ENCODE measurements around the gene DCUN1D2.
"Not testable (repeated sequence)": the region's sequence is repeated elsewhere in the genome, so short reads cannot be mapped to it uniquely, and the experiment has no call there.

The DCUN1D2 gene

DNA sequence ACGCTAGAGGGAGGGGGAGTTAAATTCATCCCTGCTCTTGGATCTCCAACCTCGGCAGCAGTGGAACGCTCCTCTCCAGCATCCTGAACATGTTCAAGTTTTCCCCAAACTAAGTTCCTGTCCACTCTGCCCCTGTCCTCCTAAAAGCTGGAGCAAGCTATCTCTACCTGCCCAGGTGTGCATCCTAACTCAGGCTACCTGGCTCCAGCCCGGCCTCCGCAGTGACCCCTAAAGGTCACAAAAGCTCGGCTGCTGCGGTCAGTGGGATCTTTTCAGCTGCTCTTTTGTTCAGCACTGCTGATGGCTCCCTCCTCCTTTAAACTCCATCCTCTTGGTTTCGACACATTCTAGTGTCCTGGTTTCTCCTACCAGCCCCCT is 1.4 kb downstream of the DCUN1D2 start:
- no peak for DNase-seq

DNA sequence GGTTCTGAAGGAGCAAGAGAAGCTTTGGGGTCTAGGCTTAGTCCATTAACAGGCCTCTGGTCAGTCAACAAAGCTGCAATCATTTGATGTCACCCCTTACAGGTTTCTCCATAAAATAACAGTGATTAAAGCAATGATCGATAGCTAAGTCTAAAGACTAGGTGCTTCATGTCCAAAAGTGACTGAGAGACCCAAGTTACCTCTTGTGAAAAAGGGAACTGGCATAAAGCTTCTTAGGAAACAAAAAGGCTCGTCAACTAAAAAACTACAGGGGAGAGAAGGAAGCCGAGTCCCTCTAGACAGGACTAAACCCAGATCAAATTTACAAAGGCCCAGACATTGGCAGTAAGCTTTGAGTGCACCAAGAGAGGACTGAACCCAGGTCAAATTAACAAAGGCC is 2.2 kb downstream of the DCUN1D2 start:
- DNase-seq = no peak

DNA sequence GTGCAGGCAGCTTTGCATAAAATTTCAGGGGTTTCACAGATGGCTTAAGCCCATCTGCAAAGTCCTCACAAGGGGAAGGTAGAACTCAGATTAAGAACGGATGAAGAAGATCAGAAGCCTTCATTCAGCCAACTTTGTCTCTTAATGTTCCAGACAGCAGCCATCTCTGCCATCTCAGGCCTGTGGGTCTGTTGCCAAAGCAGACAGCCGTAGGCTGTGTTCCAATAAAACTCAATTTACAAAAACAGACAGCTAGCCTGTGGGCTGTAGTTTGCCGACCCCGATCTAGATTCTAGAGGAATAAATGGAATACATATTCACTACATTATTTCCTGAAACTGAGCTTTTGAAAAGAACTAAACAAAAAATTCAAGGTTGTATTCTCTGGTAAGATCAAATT is 3.8 kb downstream of the DCUN1D2 start:
- no peak for DNase-seq

DNA sequence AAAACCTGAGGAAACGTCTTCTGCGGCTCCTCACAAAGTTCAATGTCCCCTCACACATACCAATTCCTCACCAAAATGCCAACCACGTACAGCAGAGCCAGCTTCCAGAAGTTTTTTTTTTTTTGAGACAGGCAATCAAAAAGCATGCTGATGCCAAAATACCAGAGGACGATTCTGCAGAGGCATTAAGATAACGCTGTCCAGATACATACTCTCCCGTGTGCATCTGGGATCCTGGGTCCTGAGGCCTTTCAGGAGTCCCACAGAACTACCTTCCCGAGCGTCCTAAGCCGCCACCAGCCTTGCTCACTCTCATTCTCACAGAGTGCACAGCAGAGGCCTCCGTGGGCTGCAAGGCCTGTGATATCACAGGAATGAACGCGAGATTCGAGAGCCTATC is 5.0 kb downstream of the DCUN1D2 start:
- no peak for DNase-seq

DNA sequence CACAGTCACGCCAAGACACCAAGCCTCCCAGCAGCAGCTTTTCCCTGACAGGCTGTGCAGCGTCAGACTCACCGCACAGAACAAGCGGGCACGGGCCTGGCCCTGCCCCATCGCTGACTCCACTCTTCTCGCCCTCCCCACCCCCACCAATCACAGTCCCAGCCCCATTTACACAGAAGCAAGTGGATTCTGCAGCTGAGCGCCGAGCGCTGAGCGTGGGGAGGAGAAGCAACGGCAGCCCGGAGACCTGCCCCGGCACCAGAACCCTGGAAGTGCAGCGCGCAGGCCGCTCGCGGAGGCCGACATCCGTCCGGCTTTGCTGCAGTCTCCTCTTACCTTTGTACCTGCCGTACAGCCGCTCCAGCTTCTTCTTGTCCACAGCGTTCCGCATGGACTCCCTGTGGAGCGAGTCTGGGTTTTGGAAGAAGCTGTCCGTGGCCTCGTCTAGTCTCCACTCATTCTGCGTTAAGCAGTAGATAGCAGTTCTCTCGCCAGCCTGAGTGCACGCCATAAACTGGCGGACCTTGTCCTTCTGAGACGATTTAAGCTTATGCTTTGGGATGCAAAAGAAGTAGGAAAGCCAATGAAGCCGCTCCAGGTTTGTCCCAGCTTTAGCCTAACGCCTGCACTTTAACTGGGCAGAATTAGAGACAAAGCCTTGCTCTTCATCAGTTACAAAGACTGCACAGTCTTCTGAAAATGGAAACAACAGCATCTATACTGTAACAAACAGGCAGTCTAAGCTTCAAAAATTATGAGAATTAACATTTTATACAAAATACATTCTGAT is 6.8 kb downstream of the DCUN1D2 start:
- no peak for DNase-seq

DNA sequence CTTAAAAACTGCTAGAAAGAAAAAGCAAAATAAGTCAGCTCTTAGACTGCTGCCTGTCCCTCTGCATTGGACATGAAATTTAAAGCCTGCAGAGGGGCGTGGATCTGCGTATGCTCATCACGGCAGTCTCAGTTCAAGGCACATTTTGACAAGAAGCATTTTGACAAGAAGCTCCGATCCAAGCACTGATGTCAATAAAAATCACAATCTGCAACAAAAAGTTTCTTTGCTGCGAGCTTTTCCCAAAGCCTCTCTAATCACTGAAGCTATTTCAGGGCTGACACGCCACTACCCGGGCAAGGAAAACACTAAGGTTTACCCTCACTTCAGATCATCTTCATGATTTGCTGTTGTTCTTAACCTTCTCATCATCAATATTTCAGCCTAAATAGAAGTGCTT is 7.4 kb downstream of the DCUN1D2 start:
- DNase-seq = no peak

DNA sequence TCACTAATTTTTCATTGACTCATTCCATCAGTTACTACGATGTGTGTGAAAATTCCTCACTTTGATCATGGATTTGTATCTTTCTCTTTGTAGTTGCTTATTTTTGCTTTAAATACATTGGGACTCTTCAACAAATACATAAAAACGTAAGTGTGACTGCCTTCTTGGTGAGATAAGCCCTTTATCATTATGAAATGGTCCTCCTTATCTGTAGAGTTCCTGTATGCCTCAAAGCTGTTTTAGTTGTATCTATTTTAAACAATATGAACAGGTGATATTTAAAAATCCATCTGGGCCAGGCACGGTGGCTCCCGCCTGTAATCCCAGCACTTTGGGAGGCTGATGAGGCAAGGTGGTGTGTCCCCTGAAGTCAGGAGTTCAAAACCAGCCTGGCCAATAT is 11.3 kb downstream of the DCUN1D2 start:
- DNase-seq = no peak

DNA sequence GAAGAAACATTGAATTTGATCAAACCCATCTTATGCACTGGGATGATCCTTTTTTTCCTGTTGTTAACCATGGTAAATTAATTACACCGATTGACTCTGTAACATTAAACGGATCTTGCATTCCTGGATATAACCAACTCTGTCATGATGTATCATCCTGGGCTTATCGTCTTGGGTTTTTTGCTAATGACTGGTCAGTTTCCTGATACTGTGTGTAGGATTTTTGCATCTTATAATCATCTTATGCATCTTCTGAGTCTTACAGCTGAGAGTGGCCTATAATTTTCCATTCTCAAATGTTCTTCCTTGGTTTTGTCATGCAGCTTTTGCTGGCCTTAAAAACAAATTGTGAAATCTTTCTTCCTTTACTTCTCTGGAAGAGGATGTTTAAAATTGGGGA is 12.8 kb downstream of the DCUN1D2 start:
- no peak for DNase-seq

DNA sequence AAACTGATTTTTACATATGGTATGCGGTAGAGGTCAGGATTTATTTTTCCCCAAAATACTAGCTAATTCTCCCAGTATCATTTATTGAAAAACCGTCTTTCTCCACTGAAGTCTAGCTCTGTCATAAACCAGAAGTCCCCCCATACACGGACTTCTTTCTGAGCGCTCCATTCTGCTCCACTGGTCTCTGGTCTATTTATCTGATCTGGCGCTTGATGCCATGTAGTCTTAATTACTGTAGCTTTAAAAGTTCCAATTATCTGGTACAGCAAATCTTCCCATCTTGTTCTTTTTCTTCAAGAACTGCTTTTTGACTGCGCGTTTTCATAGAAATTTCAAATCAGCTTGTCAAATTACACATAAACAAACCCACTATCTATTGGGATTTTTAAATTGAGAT is 13.7 kb downstream of the DCUN1D2 start:
- DNase-seq = no peak

DNA sequence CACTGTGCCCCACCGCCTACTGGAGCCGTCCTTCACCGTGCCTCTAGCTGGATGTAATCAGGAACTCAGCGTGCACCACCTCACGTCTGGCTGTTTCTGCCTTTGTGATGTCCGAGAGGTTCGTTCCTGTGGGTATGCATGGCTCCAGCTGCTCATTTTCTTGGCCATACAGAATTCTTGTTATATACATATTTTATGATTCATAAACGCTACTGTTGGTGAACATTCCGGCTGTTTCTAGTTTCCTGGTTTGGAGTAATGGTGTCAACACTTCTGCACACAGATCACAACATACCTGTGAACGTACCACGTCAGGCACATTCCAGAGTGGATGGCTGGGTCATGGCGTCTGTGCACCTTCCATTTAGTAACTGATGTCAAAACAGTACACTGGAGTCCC is 14.6 kb downstream of the DCUN1D2 start:
- DNase-seq = no peak

DNA sequence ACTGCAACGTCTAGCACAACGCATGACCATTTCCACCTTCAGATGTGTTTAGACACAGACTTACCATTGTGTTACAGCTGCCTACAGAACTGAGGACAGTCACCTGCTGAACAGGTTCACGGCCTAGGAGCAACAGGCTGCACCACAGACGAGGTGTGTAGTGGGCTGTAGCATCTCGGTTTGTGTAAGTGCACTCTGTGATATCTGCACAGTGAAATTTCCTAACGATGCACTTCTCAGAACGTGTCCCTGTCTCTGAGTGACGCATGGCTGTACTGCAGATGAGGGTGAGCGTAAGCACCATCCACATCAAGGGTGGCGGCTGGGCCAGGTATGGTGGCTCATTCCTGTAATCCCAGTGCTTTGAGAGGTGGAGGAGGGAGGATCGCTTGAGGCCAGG is 15.2 kb downstream of the DCUN1D2 start:
- DNase-seq = no peak

DNA sequence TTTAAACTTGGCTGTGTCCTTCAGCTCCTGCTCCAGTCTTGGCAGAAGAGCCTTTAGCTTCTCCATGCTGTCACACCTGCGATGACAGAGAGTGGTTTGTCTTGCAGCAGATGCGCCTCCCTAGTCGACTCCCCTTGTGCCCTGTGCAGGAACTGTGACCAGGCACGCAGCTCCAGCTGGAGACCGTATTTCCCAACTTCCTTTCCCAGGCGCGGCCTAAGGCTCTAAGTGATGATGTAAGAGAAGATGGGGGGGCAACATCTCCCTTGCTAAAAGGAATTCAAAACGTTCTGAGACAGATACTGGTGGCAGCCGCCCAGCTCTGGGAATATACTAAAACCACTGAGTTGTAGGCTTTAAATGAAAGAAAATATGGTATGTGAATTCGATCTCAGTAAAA is 16.3 kb downstream of the DCUN1D2 start:
- no peak for DNase-seq

DNA sequence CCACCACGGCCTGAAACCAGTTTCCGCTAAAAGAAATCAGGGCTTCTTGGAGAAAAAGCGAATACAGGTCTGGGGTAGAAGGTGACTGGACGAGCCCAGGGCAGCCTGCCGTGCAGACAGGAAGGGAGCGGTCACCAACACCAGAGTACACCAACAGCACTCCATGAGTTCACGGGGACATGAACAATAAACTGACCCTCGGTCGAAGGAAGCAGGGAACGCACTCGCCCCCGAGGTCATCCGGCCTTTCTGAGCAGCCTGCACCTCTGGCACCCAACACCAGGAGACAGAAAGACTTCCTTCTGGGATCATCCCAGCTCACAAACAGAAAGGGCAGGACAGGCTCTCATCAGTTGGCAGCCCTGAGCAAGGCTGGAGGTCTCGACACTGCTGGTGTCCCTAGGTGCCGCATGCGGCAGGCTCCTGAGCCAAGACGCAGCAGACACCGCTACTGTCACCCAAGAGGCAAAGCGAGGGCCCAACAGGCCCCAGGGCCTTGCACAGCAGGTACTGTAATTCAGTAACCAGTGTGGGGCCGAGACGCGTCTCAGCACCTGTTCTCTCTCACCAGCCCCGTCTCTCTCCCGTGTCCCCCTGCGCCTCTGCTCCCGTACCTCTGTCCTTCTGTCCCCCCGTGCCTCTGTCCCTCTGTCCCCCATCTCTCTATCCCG is 18.0 kb downstream of the DCUN1D2 start:
- no peak for DNase-seq

DNA sequence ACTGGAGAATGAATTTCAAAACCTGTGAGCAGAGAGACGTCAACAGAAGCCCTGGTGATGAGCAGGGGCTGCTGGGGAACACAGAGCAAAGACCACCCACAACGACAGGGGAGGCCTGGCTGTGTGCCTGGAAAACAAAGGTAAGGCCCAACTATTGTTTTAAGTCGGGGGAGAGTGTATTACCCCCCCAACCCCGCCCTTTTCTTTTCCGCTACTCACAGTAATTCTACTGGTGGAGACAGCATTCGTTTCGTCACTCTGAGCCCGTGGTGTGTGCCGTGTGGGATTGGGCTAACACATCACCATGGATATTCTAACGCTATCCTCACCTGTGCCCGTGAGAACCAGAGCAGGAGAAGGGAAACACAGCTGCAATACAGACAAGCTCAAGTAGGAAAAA is 18.7 kb downstream of the DCUN1D2 start:
- DNase-seq = no peak

DNA sequence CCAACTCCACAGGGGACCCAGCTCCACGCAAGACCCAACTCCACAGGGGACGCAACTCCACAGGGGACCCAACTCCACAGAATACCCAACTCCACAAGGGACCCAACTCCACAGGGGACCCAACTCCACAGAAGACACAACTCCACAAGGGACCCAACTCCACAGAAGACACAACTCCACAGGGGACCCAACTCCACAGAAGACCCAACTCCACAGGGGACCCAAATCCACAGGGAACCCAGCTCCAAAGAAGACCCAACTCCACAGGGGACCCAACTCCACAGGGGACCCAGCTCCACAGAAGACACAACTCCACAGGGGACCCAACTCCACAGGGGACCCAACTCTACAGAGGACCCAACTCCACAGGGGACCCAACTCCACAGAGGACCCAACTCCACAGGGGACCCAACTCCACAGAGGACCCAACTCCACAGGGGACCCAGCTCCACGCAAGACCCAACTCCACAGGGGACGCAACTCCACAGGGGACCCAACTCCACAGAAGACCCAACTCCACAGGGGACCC is 19.8 kb downstream of the DCUN1D2 start:
- DNase-seq = not testable (repeated sequence)

DNA sequence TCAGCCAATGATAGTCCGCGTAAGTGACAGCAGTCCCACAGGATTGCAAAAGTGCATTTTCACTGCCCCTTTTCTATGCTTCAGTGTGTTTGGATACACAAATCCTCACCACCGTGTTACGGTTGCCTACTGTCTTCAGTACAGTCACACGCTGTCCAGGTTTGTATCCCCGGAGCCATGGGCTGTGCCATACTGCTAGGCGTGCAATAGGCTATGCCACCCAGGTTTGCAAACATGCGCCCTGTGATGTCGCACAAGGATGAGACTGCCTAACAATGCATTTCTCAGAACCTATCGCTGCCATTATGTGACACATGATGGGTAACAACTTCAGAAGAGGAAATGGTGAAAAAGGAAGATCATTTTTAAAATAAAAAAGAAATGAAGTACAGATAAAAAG is 20.4 kb downstream of the DCUN1D2 start:
- DNase-seq = no peak

DNA sequence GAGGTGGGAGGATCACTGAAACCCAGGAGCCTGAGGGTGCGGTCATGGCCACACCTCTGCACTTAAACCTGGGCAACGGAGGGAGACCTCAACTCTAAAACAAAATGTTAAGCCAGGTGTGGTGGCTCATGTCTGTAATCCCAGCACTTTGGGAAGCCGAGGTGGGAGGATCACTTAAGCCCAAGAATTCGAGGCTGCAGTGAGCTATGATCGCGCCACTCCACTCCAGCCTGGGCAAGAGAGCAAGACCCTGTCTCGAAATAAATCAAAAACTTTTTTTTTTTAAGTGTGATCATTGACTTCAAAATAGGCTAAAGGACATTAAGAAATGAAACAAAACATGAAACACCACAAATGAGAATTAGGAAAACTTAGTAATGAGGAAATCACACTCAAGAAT is 20.9 kb downstream of the DCUN1D2 start:
- DNase-seq = no peak

DNA sequence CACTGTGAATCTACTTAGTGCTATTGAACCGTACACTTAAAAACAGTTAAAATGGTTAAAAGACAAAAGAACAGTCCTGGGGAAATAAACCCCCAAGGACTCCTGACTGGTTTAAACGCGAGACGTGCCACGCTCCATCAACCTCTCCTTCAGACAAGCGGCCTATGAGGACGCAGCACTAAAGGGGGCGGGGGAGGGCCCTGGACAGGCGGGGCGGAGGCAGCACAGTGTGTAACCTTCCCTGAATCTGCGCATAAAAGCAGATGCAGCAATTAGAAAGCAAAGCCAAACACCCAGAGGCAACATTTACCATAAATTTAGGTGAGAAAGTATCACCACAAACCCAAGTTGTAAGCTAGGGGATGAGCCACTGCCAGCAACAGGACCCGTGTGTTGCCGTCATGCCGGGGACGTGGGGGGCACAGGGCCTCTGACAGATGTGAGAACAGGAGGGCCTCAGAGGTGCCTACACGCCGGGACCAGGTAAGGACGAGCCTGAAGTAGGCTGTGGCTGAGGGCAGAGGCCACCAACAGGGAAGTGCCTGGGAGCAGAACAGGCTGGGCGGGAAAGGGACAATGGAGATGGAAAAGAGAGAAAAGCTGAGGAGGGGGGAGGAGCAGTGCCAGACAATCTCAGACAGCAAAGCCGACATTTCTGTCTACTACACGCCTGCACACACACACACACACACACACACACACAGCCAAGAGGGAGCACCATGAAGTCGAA is 21.9 kb downstream of the DCUN1D2 start:
- DNase-seq = no peak

DNA sequence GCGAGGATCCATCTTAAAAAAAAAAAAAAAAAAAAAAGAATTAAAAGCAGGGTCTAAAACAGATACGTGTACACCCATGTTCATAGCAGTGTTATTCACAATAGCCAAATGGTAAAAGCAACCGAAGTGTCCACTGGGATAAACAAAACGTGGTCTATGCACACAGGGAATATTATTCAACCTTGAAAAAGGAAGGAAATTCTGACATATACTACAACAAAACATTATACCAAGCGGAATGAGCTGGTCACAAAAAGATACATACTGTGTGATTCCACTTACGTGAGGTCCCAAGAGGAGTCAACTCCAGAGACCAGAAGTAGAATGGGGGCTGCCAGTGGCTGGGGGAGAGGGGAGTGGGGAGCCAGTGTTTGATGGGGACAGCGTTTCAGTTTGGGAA is 22.5 kb downstream of the DCUN1D2 start:
- DNase-seq = no peak

DNA sequence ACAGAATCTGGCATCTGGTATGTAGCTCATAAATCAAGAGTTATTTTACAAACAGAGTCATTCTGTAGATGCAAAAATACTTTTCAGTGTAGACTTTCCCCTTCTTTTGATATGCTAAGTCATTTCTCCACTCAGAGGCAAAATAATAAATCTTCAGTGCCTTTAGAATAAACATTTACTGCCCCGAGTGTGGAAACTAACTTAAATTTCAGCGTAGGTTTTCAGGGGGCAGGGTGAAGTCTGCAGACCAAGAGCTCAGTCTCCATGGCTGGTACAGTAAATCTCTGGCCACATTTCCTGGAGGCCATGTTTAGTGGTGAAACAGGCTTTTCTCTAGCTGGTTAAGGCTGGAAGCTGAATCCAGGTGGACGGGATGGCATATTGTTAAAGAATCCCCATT is 24.1 kb downstream of the DCUN1D2 start:
- no peak for DNase-seq

DNA sequence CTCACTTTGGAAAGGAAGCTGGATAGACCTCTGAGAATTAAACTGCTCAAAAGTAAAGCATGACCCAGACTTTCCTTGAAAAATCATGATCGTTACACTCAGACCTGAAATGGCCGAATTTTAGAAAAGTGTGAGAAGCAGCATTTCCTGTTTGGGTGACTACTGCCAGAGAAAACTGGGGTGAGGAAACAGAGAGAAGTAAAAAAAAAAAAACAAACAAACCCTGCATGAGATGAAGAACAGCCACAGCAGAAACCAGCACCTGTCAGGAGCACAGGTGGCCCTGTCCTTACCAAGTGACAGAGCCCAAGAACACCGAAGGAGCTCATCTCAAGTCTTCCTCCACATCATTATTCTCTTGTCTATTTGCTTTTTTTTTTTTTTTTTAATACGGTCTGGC is 25.2 kb downstream of the DCUN1D2 start:
- DNase-seq = no peak

DNA sequence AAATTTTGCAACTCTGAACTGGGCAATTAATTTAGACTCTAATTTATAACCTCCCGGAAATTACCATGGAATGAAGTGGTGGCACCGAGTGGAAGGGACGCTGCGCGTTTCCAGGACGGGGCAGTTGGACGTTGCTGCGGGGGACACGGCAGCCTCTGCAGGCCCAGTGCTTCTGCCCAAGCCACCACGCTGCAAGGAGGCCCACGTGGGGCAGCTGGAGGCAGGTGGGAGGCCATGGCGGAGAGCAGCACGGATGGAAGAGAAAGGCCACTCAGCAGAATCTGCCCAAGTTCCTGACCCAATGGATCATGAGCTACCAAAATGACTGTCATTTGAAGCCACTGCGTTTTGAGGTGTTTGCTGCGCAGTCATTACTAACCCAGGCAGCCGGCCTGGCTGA is 26.0 kb downstream of the DCUN1D2 start:
- no peak for DNase-seq

DNA sequence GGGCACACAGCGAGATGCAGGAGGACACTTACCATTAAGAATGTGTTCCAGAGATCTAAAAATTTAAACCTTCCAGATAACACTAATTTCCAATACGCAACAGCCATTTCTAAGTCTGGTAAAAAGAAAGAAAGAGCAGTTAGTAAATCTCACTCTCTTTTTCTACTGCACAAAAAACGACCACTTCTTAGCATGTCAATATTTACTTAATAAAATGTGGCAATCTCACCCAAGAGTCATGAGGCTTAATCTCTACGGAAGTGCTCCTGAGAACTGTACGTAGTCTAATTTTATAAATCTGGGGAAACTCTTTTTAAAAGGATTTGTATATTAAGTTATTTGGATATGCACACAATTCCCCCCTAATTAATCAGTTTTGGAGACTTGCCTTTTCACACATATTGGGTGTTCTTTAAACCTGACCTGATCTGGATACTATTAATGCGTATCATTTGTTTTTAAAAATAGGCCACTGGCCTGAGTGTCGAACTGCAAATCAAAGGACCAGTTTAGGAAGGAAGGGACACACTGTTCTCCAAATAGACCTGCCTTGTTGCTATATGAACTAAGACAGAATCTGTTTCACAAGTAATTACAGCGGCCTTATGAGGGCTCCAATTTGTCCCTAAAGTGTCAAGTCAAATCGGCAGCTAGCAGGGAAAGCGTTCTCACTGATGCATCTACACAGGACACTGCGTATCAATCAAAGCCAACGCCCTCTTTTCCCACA is 29.3 kb downstream of the DCUN1D2 start:
- DNase-seq = no peak

Measured in NCI-H1694 (cell line).